GM12801 (cell line): ENCODE results near the gene ENTPD2.

Experiments used
- CTCF ChIP-seq: IDR thresholded peaks from one replicate; pipeline ENCODE4 v1.5.1; 2011; ENCODE audit warnings: control low read depth; ENCODE audit not compliant: insufficient read length; ENCODE audit errors: extremely low read depth

Gene ENTPD2

GRCh38 chr9:137050570-137050969, 3.3 kb downstream of the ENTPD2 start:
- TF ChIP-seq CTCF: no peak

- no peak for TF ChIP-seq CTCF
Measured at GRCh38 chr9:137049544-137050449, 4.1 kb downstream of the ENTPD2 start.

DNA sequence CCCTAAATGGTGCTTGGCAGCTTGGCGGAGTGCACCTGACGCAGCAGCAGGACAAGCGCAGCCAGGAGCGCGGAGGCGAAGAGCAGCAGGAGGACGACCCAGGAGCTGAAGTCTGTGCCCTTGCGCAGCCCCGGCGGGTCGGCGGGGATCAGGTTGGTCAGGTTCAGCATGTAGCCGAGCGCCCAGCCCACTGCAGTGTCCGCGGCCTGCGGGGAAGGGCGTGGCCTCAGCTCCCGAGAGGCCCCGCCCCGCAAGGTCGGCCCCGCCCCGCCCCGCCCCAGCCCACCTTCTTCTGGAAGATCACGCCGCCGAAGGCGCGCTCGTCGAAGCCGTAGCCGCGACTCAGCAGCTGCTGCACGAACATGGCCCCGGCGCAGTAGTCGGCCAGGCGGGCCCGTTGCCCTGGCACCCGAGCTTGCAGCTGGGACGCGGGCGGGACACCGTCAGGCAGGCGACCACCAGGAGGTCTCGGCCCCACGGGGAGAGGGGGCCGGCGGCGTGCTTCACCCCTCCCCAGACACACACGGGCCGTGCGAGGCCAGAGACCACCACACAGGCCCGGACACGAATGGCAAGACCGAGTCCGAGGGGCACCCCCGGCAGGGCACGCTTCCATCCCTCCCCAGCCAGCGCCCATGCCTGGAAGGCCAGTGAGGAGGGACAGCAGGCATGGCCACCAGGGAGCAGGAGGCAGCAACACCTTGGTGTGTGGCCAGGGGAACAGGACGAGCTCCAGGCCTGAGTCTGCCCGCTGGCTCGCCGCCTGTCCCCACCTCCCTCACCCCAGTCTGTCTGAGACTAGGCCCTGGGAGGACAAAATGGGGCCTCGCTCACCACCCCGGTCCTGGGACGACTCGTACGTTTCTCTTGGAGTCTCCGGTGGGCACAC, 5.0 kb downstream of the ENTPD2 start:
- TF ChIP-seq CTCF: no peak

- TF ChIP-seq CTCF: no peak
Measured at GRCh38 chr9:137046088-137046787, 7.6 kb downstream of the ENTPD2 start, which contains the start of gene NPDC1. TSS of gene NPDC1 (minus strand) at chr9:137046177. CDS start at chr9:137045989, 188 bp downstream.

DNA sequence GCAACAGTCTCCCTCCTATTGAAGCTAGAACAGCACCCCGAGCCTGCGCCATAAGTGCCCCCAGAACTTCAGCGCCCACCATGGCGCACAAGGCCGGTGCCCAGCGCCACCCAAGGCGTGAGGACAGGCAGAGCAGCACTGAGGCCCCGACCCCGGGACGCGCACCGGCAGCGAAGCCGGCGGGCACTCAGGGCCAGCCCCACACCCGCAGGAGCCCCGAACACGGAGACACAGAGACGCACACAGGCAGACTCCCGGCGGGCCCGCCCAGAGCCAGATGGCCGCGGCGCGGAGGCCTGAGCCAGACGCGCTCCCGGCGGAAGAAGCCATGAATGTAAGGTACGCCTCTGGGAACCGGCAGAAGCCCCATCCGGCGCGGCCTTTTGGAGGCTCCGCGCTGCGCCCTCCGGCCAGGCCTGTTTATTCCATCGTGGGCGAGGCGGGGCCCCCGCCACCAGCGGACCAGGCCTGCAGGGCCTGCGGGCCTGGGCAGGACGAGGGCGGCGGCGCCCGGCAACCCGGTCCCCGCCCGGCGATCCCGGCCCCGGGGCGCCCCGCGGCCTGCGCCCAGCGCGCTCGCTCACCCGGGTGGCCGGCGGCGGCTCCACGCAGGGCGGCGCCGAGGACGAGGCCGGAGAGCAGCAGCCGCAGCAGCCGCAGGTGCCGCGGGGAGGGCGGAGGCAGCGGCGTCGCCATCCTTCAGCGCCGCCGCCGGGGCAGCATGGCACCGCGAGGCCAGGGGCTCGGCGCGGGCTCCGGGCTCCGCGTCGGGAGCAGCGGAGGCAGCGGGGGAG, 8.4 kb downstream of the ENTPD2 start:
- TF ChIP-seq CTCF: no peak

GRCh38 chr9:137044502-137045177, 9.2 kb downstream of the ENTPD2 start:
- no peak for TF ChIP-seq CTCF
